HG03571 (cell line): Measurements from ENCODE around the gene GNG2.
A peak's percentile ranks its signal among the peaks of the same experiment; 100 is the strongest.

Source experiments
- ATAC-seq: cut with Tn5 transposase; IDR thresholded peaks from one replicate; pipeline ENCODE4 v1.9.1; 2021; ENCODE audit not compliant: unreplicated experiment

Gene GNG2

GRCh38 chr14:51852541-51852940 is 7.9 kb upstream of the GNG2 start:
- no peak for ATAC-seq

- no peak for ATAC-seq
Observed at GRCh38 chr14:51855234-51855633, 5.2 kb upstream of the GNG2 start.

- no peak for ATAC-seq
Observed at GRCh38 chr14:51856792-51857296, 3.6 kb upstream of the GNG2 start.

- ATAC-seq = no peak
Observed at GRCh38 chr14:51859131-51859530, 1.3 kb upstream of the GNG2 start.

- no peak for ATAC-seq
Observed at GRCh38 chr14:51860825-51861499, 550 bp downstream of the GNG2 start.

- ATAC-seq = no peak
Observed at GRCh38 chr14:51862176-51862796, 1.9 kb downstream of the GNG2 start.

- no peak for ATAC-seq
Observed at GRCh38 chr14:51862860-51863259, 2.4 kb downstream of the GNG2 start.

- ATAC-seq = peak; percentile 43
Observed at GRCh38 chr14:51865953-51866747, 5.7 kb downstream of the GNG2 start.

GRCh38 chr14:51867741-51868140 is 7.3 kb downstream of the GNG2 start:
- ATAC-seq = no peak

- no peak for ATAC-seq
Observed at GRCh38 chr14:51868405-51868804, 8.0 kb downstream of the GNG2 start.

GRCh38 chr14:51869411-51870100 is 9.1 kb downstream of the GNG2 start:
- ATAC-seq = no peak

- no peak for ATAC-seq
Observed at GRCh38 chr14:51870606-51871005, 10.2 kb downstream of the GNG2 start.

- no peak for ATAC-seq
Observed at GRCh38 chr14:51871846-51872245, 11.4 kb downstream of the GNG2 start.

- ATAC-seq = no peak
Observed at GRCh38 chr14:51872396-51872795, 12.0 kb downstream of the GNG2 start.

GRCh38 chr14:51873221-51873893 is 12.9 kb downstream of the GNG2 start:
- ATAC-seq = peak; percentile 82

- no peak for ATAC-seq
Observed at GRCh38 chr14:51877810-51878209, 17.4 kb downstream of the GNG2 start.

GRCh38 chr14:51879170-51879569 is 18.8 kb downstream of the GNG2 start:
- ATAC-seq = no peak

- ATAC-seq = peak; percentile 41
Observed at GRCh38 chr14:51880835-51881580, 20.6 kb downstream of the GNG2 start.

- no peak for ATAC-seq
Observed at GRCh38 chr14:51881636-51882035, 21.2 kb downstream of the GNG2 start.

- ATAC-seq = no peak
Observed at GRCh38 chr14:51883232-51883631, 22.8 kb downstream of the GNG2 start.
